ENCODE results near the gene LRRC74B. TPM values are rescaled to one million over a fixed set of nuclear protein-coding genes. Genes with fewer than 3 reads are reported as not detected.
"Not testable (repeated sequence)": the region's sequence is repeated elsewhere in the genome, so short reads cannot be mapped to it uniquely, and the experiment has no call there.

Gene LRRC74B
- total RNA-seq, 2 experiments from 2014 or later = not detected

DNA sequence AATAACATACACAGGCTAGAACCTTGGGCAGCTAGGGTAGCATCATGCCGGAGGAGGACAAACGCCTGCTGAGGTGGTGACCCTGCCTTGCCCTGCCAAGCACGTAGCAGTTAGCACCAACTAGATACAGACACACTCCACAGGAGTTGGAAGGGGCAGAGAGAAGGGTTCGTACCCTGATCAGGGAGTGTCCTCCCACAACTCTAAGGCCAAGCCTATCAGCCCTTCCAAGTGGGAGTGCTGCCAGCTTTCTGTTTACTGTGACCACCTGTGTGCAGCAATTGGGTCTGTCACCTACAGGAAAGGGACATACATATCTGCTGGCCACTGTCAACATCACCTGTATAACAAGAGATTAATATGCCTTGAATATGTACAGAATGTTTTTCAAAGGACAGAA, 42.0 kb upstream of the LRRC74B start:
- CTCF ChIA-PET = interaction anchor here (2.5 to 3.3 kb wide), 2 partner anchors 10 to 15 kb away, joined by 10 to 22 read pairs; no protein-coding TSS in a partner anchor
- Mint-ChIP-seq H3K36me3 (peaks cover 2% of the 10 kb centered on the region), H3K9me3 (ENCODE audit: low read depth) (no peaks in the 10 kb centered on the region), H3K27ac (peak overlapping the region; percentile 97), H3K4me1 (peaks cover 28% of the 10 kb centered on the region), H3K4me3 (peak overlapping the region; percentile 96), H3K27me3 (no peaks in the 10 kb centered on the region)
- ATAC-seq = no peak
- no peak for DNase-seq

DNA sequence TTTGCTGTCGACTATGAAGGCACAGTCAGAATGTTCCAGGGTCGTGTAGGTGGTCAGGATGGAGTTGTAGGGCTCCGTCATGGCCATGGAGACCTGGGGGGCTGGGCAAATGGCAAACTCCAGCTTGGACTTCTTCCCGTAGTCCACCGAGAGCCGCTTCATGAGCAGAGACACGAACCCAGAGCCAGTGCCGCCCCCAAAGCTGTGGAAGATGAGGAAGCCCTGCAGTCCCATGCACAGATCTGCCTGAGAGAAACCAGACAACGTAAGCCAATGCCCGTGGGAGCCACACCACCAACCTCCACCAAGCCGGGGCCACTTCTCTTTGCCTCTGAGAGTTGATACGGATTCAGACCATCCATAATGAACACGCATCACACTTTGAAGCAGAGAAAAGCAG, 36.5 kb upstream of the LRRC74B start:
- H3K4me3 Mint-ChIP-seq; H3K36me3 Mint-ChIP-seq; DNase-seq; H3K4me1 Mint-ChIP-seq; ATAC-seq; H3K27ac Mint-ChIP-seq; H3K9me3 Mint-ChIP-seq (ENCODE audit: low read depth); H3K27me3 Mint-ChIP-seq: not testable (repeated sequence)
- CTCF ChIA-PET = interaction anchor here (0.6 kb wide), 1 partner anchor 8 kb away, joined by 3 read pairs; no protein-coding TSS in a partner anchor

DNA sequence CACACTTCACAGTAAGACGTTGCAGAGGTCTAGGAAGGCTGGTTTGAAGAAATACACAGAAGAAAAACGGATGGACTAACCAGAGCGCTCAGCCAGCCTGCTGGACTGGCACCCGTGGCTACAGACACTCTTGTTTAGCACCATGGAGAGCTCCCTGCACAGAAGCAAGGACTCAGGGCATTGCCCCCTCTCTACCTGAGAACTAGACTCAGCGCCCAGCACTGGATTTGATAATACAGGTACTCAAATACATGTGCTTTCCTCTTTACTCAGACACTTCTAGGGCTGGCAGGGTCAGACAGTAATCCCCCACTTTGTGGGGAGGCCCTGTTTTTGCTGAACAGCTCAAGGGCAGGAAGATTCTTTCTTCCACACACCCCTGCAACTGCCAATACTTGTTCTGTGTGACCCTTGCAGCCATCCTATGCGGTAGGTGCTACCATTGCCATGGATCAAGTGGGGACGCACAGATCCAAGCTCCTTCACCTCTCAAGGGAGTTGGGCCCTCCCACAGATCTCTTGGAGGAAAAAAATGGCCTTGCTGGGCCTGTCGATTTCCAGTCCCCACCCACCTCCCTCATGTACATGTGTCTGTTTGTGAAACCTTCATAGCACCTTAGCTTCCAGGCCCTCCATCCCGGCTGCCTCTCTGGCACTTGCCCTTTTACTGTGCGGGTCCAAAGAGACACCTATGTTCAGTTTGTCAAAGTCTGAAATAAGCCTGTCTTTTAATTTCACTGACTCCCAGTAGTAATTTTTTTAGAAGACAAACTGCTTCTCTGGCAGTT, 35.9 kb upstream of the LRRC74B start:
- no peak for ATAC-seq
- H3K4me3 Mint-ChIP-seq = no peak overlapping the region
- CTCF ChIA-PET = interaction anchor here (0.6 kb wide), 1 partner anchor 9 kb away, joined by 3 read pairs; no protein-coding TSS in a partner anchor

DNA sequence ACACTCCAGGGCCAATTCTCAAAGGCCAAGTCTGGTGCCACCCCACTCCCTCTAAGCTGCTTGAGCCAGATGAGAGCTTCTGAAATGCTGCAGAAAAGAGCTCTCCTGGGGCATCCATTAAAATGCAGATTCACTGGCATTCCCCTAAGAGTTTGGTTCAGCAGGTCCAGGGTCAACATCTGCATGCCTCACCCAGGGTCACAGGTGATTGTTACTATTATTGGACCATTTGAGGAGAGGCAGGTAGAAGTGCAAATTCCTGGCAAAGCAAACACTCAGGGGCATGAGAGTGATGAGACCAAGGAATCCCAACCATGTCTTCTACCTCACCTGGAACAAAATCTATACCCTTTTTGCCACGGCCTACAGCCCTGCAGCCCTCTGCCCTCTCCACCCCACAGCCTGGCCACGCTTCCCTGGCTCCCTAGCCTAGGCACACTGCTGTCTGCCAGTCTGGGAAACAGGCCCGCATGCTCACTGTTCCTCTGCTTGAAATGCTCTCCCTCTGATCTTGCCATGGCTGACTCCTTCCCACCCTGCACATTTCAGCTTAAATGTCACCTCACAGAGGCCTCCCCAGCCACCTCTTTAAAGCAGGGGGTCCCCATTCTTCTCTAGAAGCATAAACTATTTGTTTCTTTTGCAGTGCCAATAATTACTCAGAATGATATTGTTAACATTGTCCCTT, 35.2 kb upstream of the LRRC74B start:
- CTCF ChIA-PET = no interaction called here
- H3K27me3 Mint-ChIP-seq = no peaks in the 10 kb centered on the region
- H3K4me3 Mint-ChIP-seq = no peak overlapping the region
- H3K36me3 Mint-ChIP-seq = no peaks in the 10 kb centered on the region
- ATAC-seq (no peak), DNase-seq (no peak)
- H3K27ac Mint-ChIP-seq = no peak overlapping the region
- H3K9me3 Mint-ChIP-seq (ENCODE audit: low read depth) = no peaks in the 10 kb centered on the region
- H3K4me1 Mint-ChIP-seq = peaks cover 16% of the 10 kb centered on the region

More for the DNA sequence above, 35.9 kb upstream of the LRRC74B start:
- Mint-ChIP-seq H3K27ac (no peak overlapping the region), H3K36me3 (no peaks in the 10 kb centered on the region), H3K9me3 (ENCODE audit: low read depth) (no peaks in the 10 kb centered on the region), H3K4me1 (peaks cover 11% of the 10 kb centered on the region), H3K27me3 (no peaks in the 10 kb centered on the region)
- DNase-seq = peak; percentile 58

DNA sequence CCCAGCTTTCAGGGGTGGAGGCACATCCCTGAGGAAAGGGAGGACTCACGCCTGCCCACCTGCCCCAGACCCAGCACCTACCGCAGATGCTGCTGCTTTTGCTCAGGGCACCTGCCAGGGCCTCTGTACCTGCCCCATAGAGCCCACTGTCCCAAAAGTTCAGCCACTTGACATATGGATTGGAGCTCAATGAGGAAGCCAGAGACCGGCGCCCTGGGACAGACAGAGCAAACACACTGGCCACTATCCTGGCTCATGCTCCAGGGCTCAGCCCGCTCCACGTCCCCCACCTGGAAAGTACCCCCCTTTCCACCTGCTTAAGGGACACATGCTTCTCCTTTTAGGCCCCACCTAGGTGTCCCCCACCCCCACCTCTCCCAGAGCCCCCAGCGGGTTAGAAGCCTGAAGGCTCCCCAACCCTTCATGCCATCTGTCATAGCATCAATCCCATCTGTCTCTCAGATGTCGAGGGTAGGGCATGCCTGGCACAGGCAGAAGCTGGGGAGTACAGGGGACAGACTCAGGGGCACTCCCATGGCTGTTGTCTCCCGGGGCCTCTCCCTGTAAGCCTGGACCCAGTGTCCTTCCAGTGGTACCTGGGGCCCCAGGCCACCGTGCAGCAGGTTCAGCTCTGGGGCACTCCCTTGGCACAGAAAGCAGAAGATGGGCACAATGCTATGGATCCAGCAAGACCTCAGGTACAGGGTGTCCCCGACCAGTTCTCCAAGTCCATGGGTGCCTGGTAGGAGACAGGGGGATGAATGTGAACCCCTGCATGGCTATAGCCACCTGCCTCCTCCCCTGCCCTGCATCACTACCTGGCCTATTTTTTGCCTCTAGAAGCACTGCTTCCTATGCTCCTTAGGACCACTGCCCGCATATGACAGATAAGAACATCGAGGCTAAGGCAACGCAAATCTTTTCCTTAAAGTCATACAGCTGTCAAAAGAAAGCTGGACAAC, 33.0 kb upstream of the LRRC74B start:
- Mint-ChIP-seq H3K27me3 (peaks cover 2% of the 10 kb centered on the region), H3K9me3 (ENCODE audit: low read depth) (no peaks in the 10 kb centered on the region), H3K27ac (no peak overlapping the region), H3K36me3 (no peaks in the 10 kb centered on the region), H3K4me1 (peaks cover 16% of the 10 kb centered on the region), H3K4me3 (no peak overlapping the region)
- CTCF ChIA-PET = interaction anchor here (2.1 kb wide), 1 partner anchor 10 kb away, joined by 10 read pairs; the partner anchor contains the start of gene THAP7
- DNase-seq = no peak
- ATAC-seq = no peak

DNA sequence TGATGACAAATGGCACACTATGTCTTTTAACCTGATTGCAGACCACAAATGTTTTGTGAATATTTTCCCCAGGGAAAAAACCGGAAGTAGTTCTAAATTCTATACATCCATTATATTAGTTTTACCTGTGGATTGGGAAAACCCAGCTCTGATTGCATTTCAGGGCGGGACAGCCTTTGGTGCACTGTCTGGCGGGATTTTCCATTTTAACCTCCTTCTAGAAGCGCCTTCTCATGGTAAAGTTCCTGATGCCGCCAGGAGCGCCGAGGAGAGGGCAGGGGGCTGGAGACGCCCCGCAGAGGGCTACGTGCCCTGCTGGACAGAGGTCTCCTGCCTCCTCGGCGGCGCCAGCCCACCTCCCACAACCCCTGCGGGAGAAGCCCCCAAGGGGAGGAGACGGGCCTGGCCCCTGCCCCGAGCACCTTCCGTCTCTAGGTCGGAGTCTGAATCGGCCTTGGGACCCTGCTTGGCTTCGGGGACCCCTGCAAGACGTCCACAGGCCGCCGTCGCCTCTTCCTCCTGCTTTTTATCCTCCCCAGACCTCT, 32.0 kb upstream of the LRRC74B start:
- Mint-ChIP-seq H3K27ac (peak overlapping the region; percentile 16), H3K36me3 (no peaks in the 10 kb centered on the region), H3K4me3 (peak overlapping the region; percentile 72), H3K9me3 (ENCODE audit: low read depth) (no peaks in the 10 kb centered on the region), H3K27me3 (peaks cover 2% of the 10 kb centered on the region), H3K4me1 (peaks cover 16% of the 10 kb centered on the region)
- ATAC-seq (no peak), DNase-seq (no peak)
- CTCF ChIA-PET = interaction anchor here (2.1 kb wide), 1 partner anchor 11 kb away, joined by 10 read pairs; the partner anchor contains the start of gene THAP7

DNA sequence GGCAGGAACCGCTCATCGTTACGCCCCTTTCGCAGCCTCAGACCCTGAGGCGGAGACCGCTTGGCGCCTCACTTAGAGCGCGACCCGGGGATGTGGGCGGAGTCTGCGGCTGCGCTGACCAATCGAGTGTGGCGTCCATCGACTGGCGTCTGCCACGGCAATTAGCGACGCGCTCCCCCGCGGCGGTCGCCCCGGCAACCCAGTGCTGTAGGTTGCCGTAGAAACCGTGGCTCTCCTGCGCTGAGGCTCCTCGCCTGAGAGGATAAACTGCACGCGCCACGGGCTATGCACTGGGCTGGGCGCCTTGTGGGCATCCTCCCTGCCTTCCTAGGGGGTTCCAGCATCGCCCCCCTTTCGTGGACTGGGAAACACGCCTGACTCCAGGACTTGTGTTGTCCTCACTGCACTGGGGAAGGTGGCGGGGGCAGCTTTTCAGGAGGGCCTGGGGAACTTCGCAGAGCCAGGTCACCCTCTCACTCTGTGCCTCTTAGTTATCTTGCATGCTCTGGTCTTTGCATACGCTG, 31.5 kb upstream of the LRRC74B start:
- ATAC-seq (peak; percentile 94), DNase-seq (peak; percentile 94)
- H3K36me3 Mint-ChIP-seq = no peaks in the 10 kb centered on the region
- CTCF ChIA-PET = interaction anchor here (0.9 to 2.1 kb wide), 2 partner anchors 11 kb away, joined by 3 to 10 read pairs; partner anchors contain the start of gene THAP7
- peak overlapping the region; percentile 72 for H3K4me3 Mint-ChIP-seq
- peaks cover 16% of the 10 kb centered on the region for H3K4me1 Mint-ChIP-seq
- H3K9me3 Mint-ChIP-seq (ENCODE audit: low read depth) = no peaks in the 10 kb centered on the region
- H3K27ac Mint-ChIP-seq = peak overlapping the region; percentile 35
- peaks cover 2% of the 10 kb centered on the region for H3K27me3 Mint-ChIP-seq

DNA sequence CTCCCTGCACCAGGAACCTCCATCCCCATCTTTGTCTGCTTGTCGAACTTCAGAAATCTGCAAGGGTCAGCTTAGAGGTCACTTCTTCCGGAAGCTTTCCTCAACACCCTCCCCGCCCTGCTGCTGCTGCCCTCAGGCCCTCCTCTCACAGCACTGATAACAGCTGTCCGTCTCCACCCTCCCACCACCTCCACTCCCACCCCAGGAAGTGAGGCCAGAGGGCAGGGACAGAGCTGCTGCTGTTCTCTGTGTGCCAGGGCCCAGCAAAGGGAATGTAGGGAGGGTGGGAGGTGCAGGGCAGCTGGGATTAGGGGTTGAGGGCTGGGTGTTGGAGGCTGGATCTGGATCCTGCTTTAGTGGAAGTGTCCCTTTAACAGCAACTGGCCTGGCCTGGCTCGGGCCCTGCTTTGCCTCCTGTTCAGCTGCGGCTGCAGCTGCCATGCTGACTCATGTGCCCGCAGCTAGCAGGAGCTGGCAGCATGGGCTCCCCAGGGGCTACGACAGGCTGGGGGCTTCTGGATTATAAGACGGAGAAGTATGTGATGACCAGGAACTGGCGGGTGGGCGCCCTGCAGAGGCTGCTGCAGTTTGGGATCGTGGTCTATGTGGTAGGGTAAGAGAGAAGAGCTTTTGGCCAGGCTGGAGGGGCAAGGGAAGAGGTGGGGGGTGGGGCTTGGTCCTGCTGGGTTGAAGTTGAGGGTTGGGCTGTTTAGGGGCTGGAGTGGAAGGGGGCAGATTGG, 30.9 kb upstream of the LRRC74B start, which contains the start of gene P2RX6:
P2RX6 (plus strand) TSS at position 440 of the 740 bp plus-strand sequence; CDS start at position 450, 10 bp downstream.
- peak within 1 kb of the TSS; percentile 72 for H3K4me3 Mint-ChIP-seq
- no peaks in the 10 kb centered on the region for H3K9me3 Mint-ChIP-seq (ENCODE audit: low read depth)
- no peak for ATAC-seq
- CTCF ChIA-PET = interaction anchor here (0.9 to 2.1 kb wide), 2 partner anchors 10 to 12 kb away, joined by 3 to 10 read pairs; partner anchors contain the start of gene THAP7
- DNase-seq = no peak
- peaks cover 2% of the 10 kb centered on the region for H3K27me3 Mint-ChIP-seq
- peak within 1 kb of the TSS; percentile 35 for H3K27ac Mint-ChIP-seq
- H3K36me3 Mint-ChIP-seq = no peaks in the 10 kb centered on the region
- peaks cover 16% of the 10 kb centered on the region for H3K4me1 Mint-ChIP-seq

DNA sequence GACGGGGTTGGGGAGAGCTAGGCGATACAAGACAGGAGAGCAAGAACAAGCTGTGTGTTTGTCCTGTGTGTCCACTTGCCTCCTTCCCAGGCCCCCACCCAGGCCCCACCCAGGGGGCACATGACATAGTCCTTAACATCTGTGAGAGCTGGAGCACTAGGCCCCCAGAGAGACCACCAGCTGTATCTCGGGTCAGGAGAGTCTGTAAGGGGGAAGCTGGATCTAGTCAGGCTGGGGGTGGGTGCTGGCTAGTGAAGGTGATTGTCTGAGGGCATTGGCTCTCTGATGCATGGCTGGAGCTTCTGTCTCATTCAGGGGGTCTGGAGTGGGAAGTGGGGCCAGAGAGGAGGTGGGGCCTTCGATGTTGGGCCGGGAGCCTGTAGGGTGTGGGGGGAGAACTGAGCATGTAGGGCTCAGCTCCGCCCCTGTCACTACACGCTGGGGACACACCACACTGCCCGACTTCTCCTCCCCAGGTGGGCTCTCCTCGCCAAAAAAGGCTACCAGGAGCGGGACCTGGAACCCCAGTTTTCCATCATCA, 30.2 kb upstream of the LRRC74B start:
- CTCF ChIA-PET = interaction anchor here (0.8 kb wide), 1 partner anchor 9 kb away, joined by 5 read pairs; no protein-coding TSS in a partner anchor
- H3K36me3 Mint-ChIP-seq = no peaks in the 10 kb centered on the region
- peaks cover 6% of the 10 kb centered on the region for H3K27me3 Mint-ChIP-seq
- no peak overlapping the region for H3K27ac Mint-ChIP-seq
- H3K4me3 Mint-ChIP-seq = no peak overlapping the region
- no peak for DNase-seq
- peaks cover 16% of the 10 kb centered on the region for H3K4me1 Mint-ChIP-seq
- no peaks in the 10 kb centered on the region for H3K9me3 Mint-ChIP-seq (ENCODE audit: low read depth)
- no peak for ATAC-seq

DNA sequence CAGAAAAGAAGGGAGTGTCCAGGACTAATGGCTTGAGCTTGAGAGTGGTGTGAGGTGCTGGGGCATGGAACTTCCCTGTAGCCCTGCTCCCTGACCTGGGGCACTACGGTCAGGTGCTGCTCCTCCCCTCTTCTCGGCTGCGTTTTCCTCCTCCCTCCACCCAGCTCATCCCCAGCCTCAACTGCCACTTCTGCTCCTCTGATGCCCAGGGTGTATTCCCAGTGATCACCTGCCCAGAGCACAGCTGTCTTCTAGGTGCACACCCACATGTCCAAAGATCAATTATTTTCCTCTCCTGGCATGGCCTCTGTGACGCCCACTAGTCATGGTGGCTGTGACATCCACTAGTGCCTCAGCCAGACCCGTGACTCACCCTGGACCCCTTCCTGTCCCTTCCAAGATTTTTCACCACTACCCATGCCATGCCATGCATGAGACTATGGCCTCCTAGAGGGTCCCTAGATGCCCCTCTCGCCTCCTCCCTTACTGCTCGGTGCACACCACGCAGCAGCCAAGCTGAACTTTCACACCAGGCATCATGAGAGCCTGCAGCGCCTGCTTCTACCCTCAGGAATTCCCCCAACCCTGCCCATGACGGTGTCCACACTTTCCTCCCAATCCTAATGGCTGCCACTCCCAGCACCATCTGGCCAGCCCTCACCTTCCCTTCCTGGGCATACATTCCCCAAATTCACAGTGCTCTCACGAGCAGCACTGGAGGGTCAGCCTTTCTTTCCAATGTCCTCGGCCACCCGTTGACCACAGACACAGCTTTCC, 28.9 kb upstream of the LRRC74B start:
- Mint-ChIP-seq H3K36me3 (no peaks in the 10 kb centered on the region), H3K9me3 (ENCODE audit: low read depth) (no peaks in the 10 kb centered on the region), H3K4me1 (peaks cover 16% of the 10 kb centered on the region), H3K4me3 (no peak overlapping the region), H3K27me3 (peaks cover 6% of the 10 kb centered on the region), H3K27ac (no peak overlapping the region)
- DNase-seq = no peak
- CTCF ChIA-PET = interaction anchor here (0.8 to 5.0 kb wide), 2 partner anchors 8 to 14 kb away, joined by 5 to 22 read pairs; partner anchors contain the start of gene THAP7
- no peak for ATAC-seq

DNA sequence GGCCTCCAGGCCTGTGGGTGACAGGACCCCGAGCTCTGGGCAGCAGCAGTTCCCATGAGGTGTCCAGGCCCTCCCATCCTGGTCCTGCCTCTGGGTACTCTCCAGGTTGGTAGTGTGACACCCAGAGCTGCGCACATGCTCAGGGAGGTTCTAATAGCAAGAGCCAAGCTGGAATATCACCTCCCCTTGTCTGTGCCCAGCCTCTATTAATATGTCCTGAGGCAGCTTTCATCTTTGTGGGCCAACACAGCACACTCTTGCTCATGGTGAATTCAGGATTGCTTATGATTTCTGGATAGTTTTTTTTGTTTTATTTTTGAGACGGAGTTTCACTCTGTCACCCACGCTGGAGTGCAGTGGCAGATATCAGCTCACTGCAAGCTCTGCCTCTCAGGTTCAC, 27.4 kb upstream of the LRRC74B start:
- Mint-ChIP-seq H3K36me3 (no peaks in the 10 kb centered on the region), H3K9me3 (ENCODE audit: low read depth) (no peaks in the 10 kb centered on the region), H3K4me1 (peaks cover 16% of the 10 kb centered on the region), H3K27me3 (peaks cover 6% of the 10 kb centered on the region), H3K27ac (no peak overlapping the region), H3K4me3 (no peak overlapping the region)
- ATAC-seq (no peak), DNase-seq (no peak)
- CTCF ChIA-PET = interaction anchor here (1.4 to 5.0 kb wide), 2 partner anchors 15 to 57 kb away, joined by 4 to 22 read pairs; partner anchors contain the start of gene THAP7

Measured in activated CD8-positive, alpha-beta memory T cell treated with anti-CD3 and anti-CD28 coated beads, Interleukin-2, amount 10 ng/mL, durations not matched to agents 7 days and 5 days (primary cell).